Measurements from ENCODE around the gene ZNF625.

- TF ChIP-seq CTCF (conservative IDR thresholded peaks at IDR 0.05) (no peak; the same call in 1 of the 2 replicates), ZFX (IDR thresholded peaks at IDR 0.05) (no peak)
These were observed 39.1 kb downstream of the ZNF625 start for GRCh38 chr19:12117201-12117970.
